ENCODE data around the gene NPHP3.

Gene NPHP3

GRCh38 chr3:132682201-132682600 is 40.0 kb downstream of the NPHP3 start:
- DNase-seq, result no peak

GRCh38 chr3:132681421-132681820 is 40.8 kb downstream of the NPHP3 start:
- no peak for DNase-seq

- no peak for DNase-seq
These were observed 42.3 kb downstream of the NPHP3 start for GRCh38 chr3:132679911-132680310.

- DNase-seq, result no peak
These were observed 46.8 kb downstream of the NPHP3 start for GRCh38 chr3:132675408-132675807.

GRCh38 chr3:132669256-132669777 is 52.9 kb downstream of the NPHP3 start:
- DNase-seq, result no peak

- no peak for DNase-seq
These were observed 56.9 kb downstream of the NPHP3 start for GRCh38 chr3:132665230-132665745.

GRCh38 chr3:132662212-132662611 is 60.0 kb downstream of the NPHP3 start:
- DNase-seq, result peak; percentile 79

- DNase-seq, result peak; percentile 38
These were observed 61.1 kb downstream of the NPHP3 start for GRCh38 chr3:132661101-132661500.

- no peak for DNase-seq
These were observed 61.5 kb downstream of the NPHP3 start for GRCh38 chr3:132660811-132661070.

GRCh38 chr3:132660052-132660810 is 62.0 kb downstream of the NPHP3 start, which contains the start of gene UBA5:
Gene UBA5, plus strand, starts transcription at chr3:132660329. Its CDS starts 209 bp downstream, at chr3:132660538.
- peak; percentile 75 for DNase-seq

- DNase-seq, result peak; percentile 78
These were observed 62.7 kb downstream of the NPHP3 start, which contains the start of gene ACAD11 for GRCh38 chr3:132659365-132660051. Gene ACAD11, minus strand, starts transcription at chr3:132659809. Its CDS starts 58 bp downstream, at chr3:132659751.

- DNase-seq, result peak; percentile 50
These were observed 63.2 kb downstream of the NPHP3 start for GRCh38 chr3:132659000-132659364.

GRCh38 chr3:132657869-132658747 is 64.1 kb downstream of the NPHP3 start:
- no peak for DNase-seq

- DNase-seq, result no peak
These were observed 66.7 kb downstream of the NPHP3 start for GRCh38 chr3:132655471-132655870.

GRCh38 chr3:132654721-132655120 is 67.5 kb downstream of the NPHP3 start:
- DNase-seq, result no peak

- DNase-seq, result no peak
These were observed 68.0 kb downstream of the NPHP3 start for GRCh38 chr3:132654190-132654589.

- no peak for DNase-seq
These were observed 69.5 kb downstream of the NPHP3 start for GRCh38 chr3:132652640-132653270.

GRCh38 chr3:132650153-132650552 is 72.1 kb downstream of the NPHP3 start:
- no peak for DNase-seq

GRCh38 chr3:132645058-132645457 is 77.2 kb downstream of the NPHP3 start:
- DNase-seq, result peak; percentile 86

- DNase-seq, result peak; percentile 12
These were observed 78.8 kb downstream of the NPHP3 start for GRCh38 chr3:132643366-132643765.

- DNase-seq, result no peak
These were observed 79.7 kb downstream of the NPHP3 start for GRCh38 chr3:132642539-132642847.

- peak; percentile 65 for DNase-seq
These were observed 80.2 kb downstream of the NPHP3 start for GRCh38 chr3:132641837-132642538.

Data from DMS53 (cell line).